ENCODE data around the gene CLGN. TPM values are rescaled to one million over a fixed set of nuclear protein-coding genes. Genes with fewer than 3 reads are reported as not detected.
"Not testable (repeated sequence)": the region's sequence is repeated elsewhere in the genome, so short reads cannot be mapped to it uniquely, and the experiment has no call there.

Gene CLGN
- total RNA-seq, 3 donors from 2014 or later (not counting 1 experiment from before 2014, with no cell fraction given): not detected

GRCh38 chr4:140427919-140428471, 547 bp upstream of the CLGN start:
- Histone ChIP-seq H3K27ac (ENCODE audit: low read length) (no peak overlapping the region), H3K9me3 (ENCODE audit: control insufficient read depth, insufficient read depth, low read length) (no peaks in the 10 kb centered on the region), H3K27me3 (ENCODE audit: control insufficient read depth, insufficient read depth, low read length) (peaks cover 9% of the 10 kb centered on the region), H3K4me1 (ENCODE audit: control insufficient read depth, insufficient read depth, low read length) (peaks cover 11% of the 10 kb centered on the region), H3K36me3 (ENCODE audit: control insufficient read depth, insufficient read depth, low read length) (no peaks in the 10 kb centered on the region), H3K4me3 (ENCODE audit: low read length) (no peak overlapping the region)
- Mint-ChIP-seq H3K9me3 (no peaks in the 10 kb centered on the region), H3K4me3 (peak overlapping the region; percentile 85), H3K27ac (no peak overlapping the region), H3K27me3 (ENCODE audit: low read depth in 2 of 2) (peaks cover 42 to 64% of the 10 kb centered on the region in 2 donors), H3K4me1 (peaks cover 5 to 6% of the 10 kb centered on the region in 2 donors), H3K36me3 (no peaks in the 10 kb centered on the region)
- 50% methylated on average over 4 of the region's 7 CpGs for WGBS (ENCODE audit: insufficient coverage)
- intact Hi-C loops (cut with micrococcal nuclease): no loop called here
- no peak for DNase-seq
- no peak for ATAC-seq
- no peak for TF ChIP-seq CTCF (IDR thresholded peaks at IDR 0.05)

GRCh38 chr4:140426610-140427105, 790 bp downstream of the CLGN start:
- Histone ChIP-seq H3K36me3 (ENCODE audit: control insufficient read depth, insufficient read depth, low read length) (no peaks in the 10 kb centered on the region), H3K4me3 (ENCODE audit: low read length) (peak overlapping the region; percentile 32), H3K9me3 (ENCODE audit: control insufficient read depth, insufficient read depth, low read length) (no peaks in the 10 kb centered on the region), H3K4me1 (ENCODE audit: control insufficient read depth, insufficient read depth, low read length) (peaks cover 11% of the 10 kb centered on the region), H3K27me3 (ENCODE audit: control insufficient read depth, insufficient read depth, low read length) (peaks cover 9% of the 10 kb centered on the region), H3K27ac (ENCODE audit: low read length) (no peak overlapping the region)
- H3K9me3 Mint-ChIP-seq: no peaks in the 10 kb centered on the region
- 6% methylated on average over 23 of the region's 23 CpGs for WGBS (ENCODE audit: insufficient coverage)
- TF ChIP-seq CTCF (IDR thresholded peaks at IDR 0.05): no peak
- H3K27ac Mint-ChIP-seq: no peak overlapping the region
- intact Hi-C loops (cut with micrococcal nuclease): no loop called here
- ATAC-seq (no peak), DNase-seq (no peak)
- peaks cover 37 to 69% of the 10 kb centered on the region in 2 donors for H3K27me3 Mint-ChIP-seq (ENCODE audit: low read depth in 2 of 2)
- H3K36me3 Mint-ChIP-seq: no peaks in the 10 kb centered on the region
- peaks cover 5 to 6% of the 10 kb centered on the region in 2 donors for H3K4me1 Mint-ChIP-seq
- no peak overlapping the region for H3K4me3 Mint-ChIP-seq

GRCh38 chr4:140423106-140423505, 4.3 kb downstream of the CLGN start:
- Histone ChIP-seq H3K9me3 (ENCODE audit: control insufficient read depth, insufficient read depth, low read length) (no peaks in the 10 kb centered on the region), H3K36me3 (ENCODE audit: control insufficient read depth, insufficient read depth, low read length) (no peaks in the 10 kb centered on the region), H3K27me3 (ENCODE audit: control insufficient read depth, insufficient read depth, low read length) (peaks cover 9% of the 10 kb centered on the region), H3K4me3 (ENCODE audit: low read length) (no peak overlapping the region), H3K27ac (ENCODE audit: low read length) (no peak overlapping the region), H3K4me1 (ENCODE audit: control insufficient read depth, insufficient read depth, low read length) (peaks cover 11% of the 10 kb centered on the region)
- no peaks in the 10 kb centered on the region for H3K36me3 Mint-ChIP-seq
- no peak overlapping the region for H3K27ac Mint-ChIP-seq
- intact Hi-C loops (cut with micrococcal nuclease): no loop called here
- TF ChIP-seq CTCF (IDR thresholded peaks at IDR 0.05): no peak
- DNase-seq: no peak
- ATAC-seq: no peak
- H3K4me3 Mint-ChIP-seq: no peak overlapping the region
- peaks cover 26 to 45% of the 10 kb centered on the region in 2 donors for H3K27me3 Mint-ChIP-seq (ENCODE audit: low read depth in 2 of 2)
- no peaks in the 10 kb centered on the region for H3K9me3 Mint-ChIP-seq
- peaks cover 5 to 6% of the 10 kb centered on the region in 2 donors for H3K4me1 Mint-ChIP-seq

- ATAC-seq; DNase-seq; H3K4me3 ChIP-seq (ENCODE audit: low read length); H3K27me3 Mint-ChIP-seq (ENCODE audit: low read depth in 2 of 2); H3K27ac Mint-ChIP-seq; H3K4me3 Mint-ChIP-seq; H3K36me3 Mint-ChIP-seq; intact Hi-C loops (cut with micrococcal nuclease); H3K36me3 ChIP-seq (ENCODE audit: control insufficient read depth, insufficient read depth, low read length); H3K27ac ChIP-seq (ENCODE audit: low read length); H3K9me3 Mint-ChIP-seq; H3K4me1 ChIP-seq (ENCODE audit: control insufficient read depth, insufficient read depth, low read length); H3K27me3 ChIP-seq (ENCODE audit: control insufficient read depth, insufficient read depth, low read length); H3K4me1 Mint-ChIP-seq; H3K9me3 ChIP-seq (ENCODE audit: control insufficient read depth, insufficient read depth, low read length): not testable (repeated sequence)
- WGBS (ENCODE audit: insufficient coverage): 96% methylated on average over 23 of the region's 32 CpGs
Measured at GRCh38 chr4:140413130-140413969, 14.1 kb downstream of the CLGN start.
